Caco-2 (cell line): ENCODE results near the gene TNRC18. TPM values are rescaled to one million over a fixed set of nuclear protein-coding genes. Genes with fewer than 3 reads are reported as not detected.
"Not testable (repeated sequence)": the region's sequence is repeated elsewhere in the genome, so short reads cannot be mapped to it uniquely, and the experiment has no call there.

Source experiments
- BruUV-seq: library from RNA; stranded (reverse); fragments of 400-500 nt; replicated peaks from 2 replicates; lab custom pipeline; 2021; lab: Mats Ljungman, UMichigan
- CTCF ChIA-PET: fragments of 300-600 bp; sonication (Branson Sonifier 250); formaldehyde crosslinking; loops from one replicate; lab custom pipeline; 2022; ENCODE audit warnings: antibody characterized with exemption; lab: Charles Lee
- POLR2A ChIA-PET: fragments of 300-600 bp; sonication (Branson Sonifier 250); formaldehyde crosslinking; loops from one replicate; lab custom pipeline; 2022; ENCODE audit warnings: antibody characterized with exemption; lab: Charles Lee
- DNase-seq, 2 experiments: peaks; one replicate each; pipeline versions ENCODE4 v3.0.0 to v3.0.0-alpha.2; 2020 to 2022
- H3K27me3 ChIP-seq: replicated peaks from 2 replicates; pipeline ENCODE4 v1.6.0; 2011; ENCODE audit warnings: low read length; ENCODE audit not compliant: control insufficient read depth, insufficient read depth
- H3K36me3 ChIP-seq: 2 replicates; pipeline ENCODE4 v1.5.1; 2011; ENCODE audit warnings: low read length; ENCODE audit not compliant: control insufficient read depth, insufficient read depth
- H3K4me1 ChIP-seq: fragments of 250-450 bp; sonication (Bioruptor Pico); 2 replicates; pipeline ENCODE4 v1.5.1; 2020; ENCODE audit warnings: mild to moderate bottlenecking
- H3K4me3 ChIP-seq: 2 replicates; pipeline ENCODE4 v1.5.1; 2011; ENCODE audit warnings: low read depth, mild to moderate bottlenecking, control low read depth, low read length
- H3K9me3 ChIP-seq: fragments of 250-450 bp; sonication (Bioruptor Pico); 2 replicates; pipeline ENCODE4 v1.5.1; 2020; ENCODE audit warnings: mild to moderate bottlenecking, moderate library complexity
- H3K27ac Mint-ChIP-seq: one replicate; pipeline ENCODE4 v1.8.0; 2022; ENCODE audit warnings: mixed read lengths; ENCODE audit not compliant: unreplicated experiment
- H3K27me3 Mint-ChIP-seq: one replicate; pipeline ENCODE4 v1.8.0; 2022; ENCODE audit warnings: mixed read lengths; ENCODE audit not compliant: insufficient read depth, unreplicated experiment
- H3K36me3 Mint-ChIP-seq: one replicate; pipeline ENCODE4 v1.8.0; 2022; ENCODE audit warnings: mild to moderate bottlenecking, mixed read lengths; ENCODE audit not compliant: insufficient read depth, unreplicated experiment
- H3K4me1 Mint-ChIP-seq: one replicate; pipeline ENCODE4 v1.8.0; 2022; ENCODE audit warnings: low read depth, mixed read lengths; ENCODE audit not compliant: unreplicated experiment
- H3K4me3 Mint-ChIP-seq: one replicate; pipeline ENCODE4 v1.8.0; 2022; ENCODE audit warnings: mild to moderate bottlenecking, moderate library complexity, mixed read lengths; ENCODE audit not compliant: unreplicated experiment
- H3K9me3 Mint-ChIP-seq: one replicate; pipeline ENCODE4 v1.8.0; 2022; ENCODE audit warnings: mixed read lengths; ENCODE audit not compliant: unreplicated experiment
- CTCF ChIP-seq, 2 experiments: fragments of 200-600 bp in 1 of 2; IDR thresholded peaks; 1 replicate in 1 of 2; 2 replicates in 1 of 2; pipeline versions ENCODE4 v1.5.1 to v1.8.0; 2011 to 2022; ENCODE audit warnings: antibody characterized with exemption in 1 of 2, control low read depth in 1 of 2, inconsistent platforms in 1 of 2, low read depth in 1 of 2, low read length in 1 of 2, mild to moderate bottlenecking in 1 of 2, moderate library complexity in 1 of 2; ENCODE audit not compliant: insufficient read depth in 1 of 2, severe bottlenecking in 1 of 2, unreplicated experiment in 1 of 2
- intact Hi-C: fragments of 100-400 bp; cut with micrococcal nuclease; formaldehyde crosslinking; loops from one replicate; pipeline ENCODE4 v1.10.0; 2022; ENCODE audit not compliant: unreplicated experiment
- total RNA-seq: library from RNA; stranded (reverse); gene quantifications from 2 replicates; pipeline ENCODE4 v1.2.3, GENCODE V29; 2022

TNRC18 gene
- total RNA-seq, 1 experiment from 2014 or later = 75.6 TPM

GRCh38 chr7:5282543-5283316 is 140.9 kb downstream of the TNRC18 start, which contains the start of gene SLC29A4:
Gene SLC29A4, plus strand, starts transcription at chr7:5282943. Its CDS starts 4,874 bp downstream, at chr7:5287817.
- H3K27me3 Mint-ChIP-seq = no peaks in the 10 kb centered on the region
- Histone ChIP-seq H3K27me3 (no peaks in the 10 kb centered on the region), H3K9me3 (no peaks in the 10 kb centered on the region), H3K4me1 (peaks cover 7% of the 10 kb centered on the region), H3K4me3 (peak within 1 kb of the TSS; percentile 63), H3K36me3 (no peaks in the 10 kb centered on the region)
- H3K36me3 Mint-ChIP-seq = peaks cover 2% of the 10 kb centered on the region
- peak within 1 kb of the TSS; percentile 56 for H3K4me3 Mint-ChIP-seq
- H3K9me3 Mint-ChIP-seq = no peaks in the 10 kb centered on the region
- ChIA-PET CTCF (no interaction called here), POLR2A (no interaction called here)
- DNase-seq = peak in 1 of 2 experiments; percentile 59
- no TSS peak for BruUV-seq
- TF ChIP-seq CTCF (IDR thresholded peaks at IDR 0.05; ENCODE audit: insufficient read depth in 1 of 2, low read depth in 1 of 2, low read length in 1 of 2, severe bottlenecking in 1 of 2, unreplicated experiment in 1 of 2) = no peak
- peaks cover 8% of the 10 kb centered on the region for H3K4me1 Mint-ChIP-seq
- intact Hi-C loops = no loop called here
- H3K27ac Mint-ChIP-seq = no peak within 1 kb of the TSS

- H3K4me3 Mint-ChIP-seq = peak overlapping the region; percentile 56
- H3K4me3 ChIP-seq, H3K4me1 ChIP-seq, H3K36me3 ChIP-seq, H3K27me3 ChIP-seq, intact Hi-C loops, H3K27ac Mint-ChIP-seq, DNase-seq, H3K36me3 Mint-ChIP-seq, H3K27me3 Mint-ChIP-seq, H3K9me3 Mint-ChIP-seq, H3K9me3 ChIP-seq, POLR2A ChIA-PET, H3K4me1 Mint-ChIP-seq, CTCF ChIA-PET, BruUV-seq: not testable (repeated sequence)
These were observed 141.8 kb downstream of the TNRC18 start for GRCh38 chr7:5281598-5282500.

GRCh38 chr7:5279734-5280133 is 143.9 kb downstream of the TNRC18 start:
- no peak overlapping the region for H3K4me3 ChIP-seq
- H3K36me3 ChIP-seq = no peaks in the 10 kb centered on the region
- BruUV-seq = no TSS peak
- H3K36me3 Mint-ChIP-seq = no peaks in the 10 kb centered on the region
- peaks cover 7% of the 10 kb centered on the region for H3K4me1 ChIP-seq
- no peak overlapping the region for H3K27ac Mint-ChIP-seq
- H3K9me3 ChIP-seq = no peaks in the 10 kb centered on the region
- H3K27me3 ChIP-seq = no peaks in the 10 kb centered on the region
- intact Hi-C loops = no loop called here
- peaks cover 8% of the 10 kb centered on the region for H3K4me1 Mint-ChIP-seq
- H3K9me3 Mint-ChIP-seq = no peaks in the 10 kb centered on the region
- DNase-seq = no peak
- POLR2A ChIA-PET = no interaction called here
- CTCF ChIA-PET = interaction anchor here (0.6 kb wide), 1 partner anchor 184 kb away, joined by 5 read pairs; no protein-coding TSS in a partner anchor
- TF ChIP-seq CTCF (IDR thresholded peaks at IDR 0.05; ENCODE audit: insufficient read depth in 1 of 2, low read depth in 1 of 2, low read length in 1 of 2, severe bottlenecking in 1 of 2, unreplicated experiment in 1 of 2) = no peak
- no peaks in the 10 kb centered on the region for H3K27me3 Mint-ChIP-seq
- no peak overlapping the region for H3K4me3 Mint-ChIP-seq
